CD14-positive monocyte (primary cell): Measurements from ENCODE around the gene PRRC2A. TPM values are rescaled to one million over a fixed set of nuclear protein-coding genes. Genes with fewer than 3 reads are reported as not detected.
A peak's percentile ranks its signal among the peaks of the same experiment; 100 is the strongest.

Source experiments
- DNase-seq, 3 donors: peaks; one replicate each; pipeline ENCODE4 v3.0.0-alpha.2; 2011 to 2022
- H2AFZ ChIP-seq: 2 replicates; pipeline ENCODE4 v1.6.0; 2012; ENCODE audit warnings: mild to moderate bottlenecking, low read depth, low read length, inconsistent platforms; ENCODE audit not compliant: insufficient read depth, poor library complexity, severe bottlenecking
- H3K27ac ChIP-seq, 2 donors: 1 replicate in 1 of 2; 2 replicates in 1 of 2; pipeline ENCODE4 v1.5.1; 2012 to 2013; ENCODE audit warnings: low read length in 2 of 2, control low read depth in 1 of 2, inconsistent platforms in 1 of 2, low read depth in 1 of 2, mild to moderate bottlenecking in 1 of 2
- H3K27me3 ChIP-seq, 2 donors: one replicate each; pipeline versions ENCODE4 v1.6.0 to v1.6.1; 2011 to 2013; ENCODE audit warnings: low read length in 2 of 2; ENCODE audit not compliant: control insufficient read depth in 2 of 2, insufficient read depth in 2 of 2
- H3K36me3 ChIP-seq, 2 donors: replicated peaks in 1 of 2; 1 replicate in 1 of 2; 2 replicates in 1 of 2; pipeline versions ENCODE4 v1.5.1 to v1.6.1; 2012 to 2013; ENCODE audit warnings: low read length in 2 of 2, control low read depth in 1 of 2, inconsistent platforms in 1 of 2, mild to moderate bottlenecking in 1 of 2; ENCODE audit not compliant: insufficient read depth in 2 of 2, control insufficient read depth in 1 of 2
- H3K4me1 ChIP-seq, 2 donors: 1 replicate in 1 of 2; 2 replicates in 1 of 2; pipeline versions ENCODE4 v1.5.1 to v1.6.1; 2012 to 2013; ENCODE audit warnings: low read length in 2 of 2, control low read depth in 1 of 2, inconsistent platforms in 1 of 2, mild to moderate bottlenecking in 1 of 2, moderate library complexity in 1 of 2; ENCODE audit not compliant: insufficient read depth in 2 of 2, control insufficient read depth in 1 of 2
- H3K4me2 ChIP-seq: replicated peaks from 2 replicates; pipeline ENCODE3; 2012; ENCODE audit warnings: low read length, moderate library complexity, mild to moderate bottlenecking; ENCODE audit not compliant: poor library complexity, severe bottlenecking; ENCODE audit errors: extremely low read depth
- H3K4me3 ChIP-seq, 3 experiments: fragments of 200-600 bp in 1 of 3; sonication (generic) in 1 of 3; replicated peaks in 1 of 3; 1 replicate in 2 of 3; 2 replicates in 1 of 3; pipeline ENCODE4 v1.5.1; 2011 to 2013; ENCODE audit warnings: low read length in 3 of 3, mild to moderate bottlenecking in 3 of 3, control low read depth in 2 of 3, low read depth in 2 of 3, inconsistent platforms in 1 of 3, moderate library complexity in 1 of 3
- H3K79me2 ChIP-seq: 2 replicates; pipeline ENCODE4 v1.6.0; 2012; ENCODE audit warnings: mild to moderate bottlenecking, control low read depth, inconsistent platforms, low read length, moderate library complexity; ENCODE audit not compliant: insufficient read depth
- H3K9ac ChIP-seq: 2 replicates; pipeline ENCODE4 v1.6.0; 2017; ENCODE audit warnings: low read length, mild to moderate bottlenecking; ENCODE audit not compliant: insufficient read depth, poor library complexity, severe bottlenecking
- H3K9me3 ChIP-seq, 2 donors: replicated peaks in 1 of 2; 1 replicate in 1 of 2; 2 replicates in 1 of 2; pipeline versions ENCODE4 v1.5.1 to v1.6.1; 2012 to 2013; ENCODE audit warnings: low read length in 2 of 2, control low read depth in 1 of 2; ENCODE audit not compliant: control insufficient read depth in 1 of 2, insufficient read depth in 1 of 2
- H4K20me1 ChIP-seq: 2 replicates; pipeline ENCODE4 v1.6.0; 2012; ENCODE audit warnings: mild to moderate bottlenecking, low read length, control low read depth, moderate library complexity; ENCODE audit not compliant: insufficient read depth
- H3K27ac Mint-ChIP-seq, 7 donors: one replicate each; pipeline ENCODE4 v1.8.0; 2020; ENCODE audit warnings: mild to moderate bottlenecking in 7 of 7, mixed read lengths in 7 of 7, moderate library complexity in 6 of 7, inconsistent platforms in 2 of 7
- H3K27me3 Mint-ChIP-seq, 3 donors: one replicate each; pipeline ENCODE4 v1.8.0; 2021 to 2022; ENCODE audit warnings: low read depth in 3 of 3, mild to moderate bottlenecking in 3 of 3, mixed read lengths in 3 of 3, moderate library complexity in 3 of 3, inconsistent platforms in 1 of 3
- H3K36me3 Mint-ChIP-seq, 2 donors: one replicate each; pipeline ENCODE4 v1.8.0; 2020; ENCODE audit warnings: mixed read lengths in 2 of 2, inconsistent platforms in 1 of 2, mild to moderate bottlenecking in 1 of 2
- H3K4me1 Mint-ChIP-seq: one replicate; pipeline ENCODE4 v1.8.0; 2020; ENCODE audit warnings: mild to moderate bottlenecking, mixed read lengths
- H3K4me3 Mint-ChIP-seq, 2 donors: one replicate each; pipeline ENCODE4 v1.8.0; 2020; ENCODE audit warnings: mild to moderate bottlenecking in 2 of 2, mixed read lengths in 2 of 2, moderate library complexity in 1 of 2
- H3K9me3 Mint-ChIP-seq, 7 donors: one replicate each; pipeline ENCODE4 v1.8.0; 2020 to 2022; ENCODE audit warnings: mixed read lengths in 7 of 7, mild to moderate bottlenecking in 6 of 7, moderate library complexity in 6 of 7, inconsistent platforms in 2 of 7
- WGBS: methylation state at CpG from one replicate; pipeline ENCODE4 v1.1.5; 2013; ENCODE audit warnings: missing lambda C conversion rate; ENCODE audit not compliant: insufficient coverage; 5-methylcytosine and 5-hydroxymethylcytosine counted together
- intact Hi-C, 2 donors: fragments of 100-400 bp; cut with micrococcal nuclease; formaldehyde crosslinking; loops; one replicate each; pipeline versions ENCODE4 v1.15.0 to v1.15.1; 2023
- polyA plus RNA-seq, 3 donors: library from polyadenylated mRNA; depleted of rRNA in 1 of 3; unstranded in 2 of 3; stranded (reverse) in 1 of 3; fragments of 300-500 nt in 2 of 3; fragments of >200 nt in 1 of 3; fragmentation: Illumina TruSeq in 2 of 3; gene quantifications; 1 replicate in 2 of 3; 2 replicates in 1 of 3; pipeline ENCODE4 v1.2.3, GENCODE V29; 2012 to 2021
- TF ChIP-seq, protein P1 (sequence below): fragments of 200-600 bp; IDR thresholded peaks from one replicate; pipeline ENCODE4 v1.8.0; 2022; ENCODE audit warnings: antibody characterized with exemption, mild to moderate bottlenecking

The PRRC2A gene
- polyA plus RNA-seq, 3 donors: 1.2 to 76.7 (median 2.3) TPM

DNA sequence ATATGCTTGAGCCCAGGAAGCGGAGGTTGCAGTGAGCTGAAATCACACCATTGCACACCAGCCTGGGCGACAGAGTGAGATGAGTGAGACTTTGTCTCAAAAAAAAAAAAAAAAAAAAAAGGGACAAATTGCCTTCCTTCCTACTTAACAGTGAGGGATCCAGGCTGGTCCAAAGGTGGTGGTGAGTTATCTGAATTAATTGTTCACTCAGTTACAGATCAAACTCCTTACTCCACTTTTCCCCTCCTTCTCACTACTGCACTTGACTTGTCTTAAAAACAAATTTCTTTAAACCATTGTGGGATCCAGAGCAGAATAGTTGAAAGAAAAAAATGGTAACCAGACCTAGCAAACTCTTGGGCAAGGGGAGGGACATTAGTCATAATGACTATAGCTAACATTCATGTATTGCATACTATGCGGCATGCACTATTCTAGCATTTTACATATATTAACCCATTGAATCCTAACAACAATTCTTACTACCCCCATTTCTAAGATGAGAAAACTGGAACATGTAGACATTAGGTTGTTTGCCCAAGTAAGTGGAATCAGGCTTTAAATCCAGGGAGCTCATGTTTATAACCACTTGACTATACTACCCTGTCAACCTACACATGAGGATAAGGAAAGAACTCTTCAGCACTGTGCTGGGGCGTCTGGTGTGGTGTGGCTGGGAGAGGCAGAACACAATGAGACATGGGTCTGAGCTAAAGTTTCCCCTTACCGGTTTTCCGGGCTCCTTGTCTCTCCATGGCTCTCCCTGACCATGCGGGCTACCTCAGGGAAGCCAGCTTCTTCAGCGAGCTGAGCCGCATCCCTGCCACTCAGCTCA is 42.8 kb downstream of the PRRC2A start:
- Histone ChIP-seq H4K20me1 (peaks cover 15% of the 10 kb centered on the region), H3K9me3 (no peaks in the 10 kb centered on the region), H2AFZ (no peak overlapping the region), H3K9ac (no peak overlapping the region), H3K4me3 (peak overlapping the region in 1 of 3 experiments; percentile 94), H3K79me2 (peaks cover 81% of the 10 kb centered on the region), H3K27ac (peak overlapping the region; percentile 93 to 95), H3K27me3 (no peaks in the 10 kb centered on the region), H3K36me3 (peaks cover 20 to 42% of the 10 kb centered on the region in 2 donors), H3K4me2 (peak overlapping the region; percentile 97), H3K4me1 (peaks cover 67 to 82% of the 10 kb centered on the region in 2 donors)
- peak overlapping the region in 1 of 2 donors; percentile 98 for H3K4me3 Mint-ChIP-seq
- WGBS: 90% methylated on average over 6 of the region's 9 CpGs
- H3K36me3 Mint-ChIP-seq: peaks cover 36 to 57% of the 10 kb centered on the region in 2 donors
- H3K27me3 Mint-ChIP-seq: peaks cover 0 to 1% (median 0%) of the 10 kb centered on the region in 3 donors
- peak overlapping the region; percentile 96 to 98 (median 98) for H3K27ac Mint-ChIP-seq
- TF ChIP-seq, protein P1, sequence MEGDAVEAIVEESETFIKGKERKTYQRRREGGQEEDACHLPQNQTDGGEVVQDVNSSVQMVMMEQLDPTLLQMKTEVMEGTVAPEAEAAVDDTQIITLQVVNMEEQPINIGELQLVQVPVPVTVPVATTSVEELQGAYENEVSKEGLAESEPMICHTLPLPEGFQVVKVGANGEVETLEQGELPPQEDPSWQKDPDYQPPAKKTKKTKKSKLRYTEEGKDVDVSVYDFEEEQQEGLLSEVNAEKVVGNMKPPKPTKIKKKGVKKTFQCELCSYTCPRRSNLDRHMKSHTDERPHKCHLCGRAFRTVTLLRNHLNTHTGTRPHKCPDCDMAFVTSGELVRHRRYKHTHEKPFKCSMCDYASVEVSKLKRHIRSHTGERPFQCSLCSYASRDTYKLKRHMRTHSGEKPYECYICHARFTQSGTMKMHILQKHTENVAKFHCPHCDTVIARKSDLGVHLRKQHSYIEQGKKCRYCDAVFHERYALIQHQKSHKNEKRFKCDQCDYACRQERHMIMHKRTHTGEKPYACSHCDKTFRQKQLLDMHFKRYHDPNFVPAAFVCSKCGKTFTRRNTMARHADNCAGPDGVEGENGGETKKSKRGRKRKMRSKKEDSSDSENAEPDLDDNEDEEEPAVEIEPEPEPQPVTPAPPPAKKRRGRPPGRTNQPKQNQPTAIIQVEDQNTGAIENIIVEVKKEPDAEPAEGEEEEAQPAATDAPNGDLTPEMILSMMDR: no peak
- H3K9me3 Mint-ChIP-seq: no peaks in the 10 kb centered on the region
- peak in 2 of 3 donors; percentile 54 for DNase-seq
- intact Hi-C loops: loop anchor here in 1 of 2 donors (5.0 kb wide), 1 partner anchor 116 kb away; the partner anchor contains the start of genes ATP6V1G2 and NFKBIL1
- H3K4me1 Mint-ChIP-seq: peaks cover 72% of the 10 kb centered on the region

DNA sequence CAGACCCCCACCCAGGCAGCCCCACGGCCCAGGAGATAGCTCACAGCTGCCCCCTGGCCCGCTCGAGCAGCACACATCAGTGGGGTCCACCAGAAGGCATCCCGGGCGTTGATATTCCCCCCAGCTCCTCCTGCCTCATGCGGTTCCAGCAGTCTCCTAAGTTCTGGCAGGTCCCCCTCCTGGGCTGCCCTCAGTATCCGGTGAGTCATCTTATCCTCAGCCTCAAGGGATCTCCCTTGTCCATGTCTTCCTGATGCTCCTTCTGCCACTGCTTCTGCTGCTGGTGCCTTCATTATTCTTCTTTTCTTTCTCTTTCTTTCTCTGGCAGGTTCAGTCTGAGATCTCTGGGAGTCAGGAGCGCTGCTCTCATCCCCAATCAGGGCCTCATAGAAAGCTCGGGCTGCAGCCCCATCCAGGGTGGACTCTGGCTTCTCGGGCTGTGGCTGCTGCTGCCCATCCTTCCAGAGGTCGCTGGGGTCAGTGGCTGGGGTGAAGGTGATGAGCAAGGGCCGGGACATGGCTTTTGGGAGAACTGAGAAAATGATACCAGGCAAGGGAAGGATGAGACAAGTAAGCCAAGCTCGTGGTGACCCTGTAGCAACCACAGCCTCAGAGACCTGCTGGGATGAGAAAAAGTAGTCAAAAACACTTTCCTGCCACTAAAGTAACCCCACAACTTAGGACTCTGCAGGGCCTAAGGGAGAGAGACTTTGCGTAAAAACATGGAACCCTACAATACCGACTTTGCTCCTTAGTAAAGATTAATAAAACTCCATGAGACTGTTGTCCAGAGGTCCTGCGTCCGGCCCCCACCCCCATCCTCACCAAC is 43.7 kb downstream of the PRRC2A start:
- H3K4me1 ChIP-seq: peaks cover 59 to 73% of the 10 kb centered on the region in 2 donors
- H3K27ac ChIP-seq: peak overlapping the region; percentile 93 to 95
- Mint-ChIP-seq H3K27me3 (peaks cover 0 to 1% (median 0%) of the 10 kb centered on the region in 3 donors), H3K4me3 (peak overlapping the region; percentile 93 to 98), H3K4me1 (peaks cover 63% of the 10 kb centered on the region), H3K36me3 (peaks cover 43 to 60% of the 10 kb centered on the region in 2 donors), H3K27ac (peak overlapping the region; percentile 96 to 98 (median 98)), H3K9me3 (no peaks in the 10 kb centered on the region)
- 42% methylated on average over 13 of the region's 17 CpGs for WGBS
- H3K9ac ChIP-seq: peak overlapping the region; percentile 88
- H3K36me3 ChIP-seq: peaks cover 28 to 47% of the 10 kb centered on the region in 2 donors
- H3K9me3 ChIP-seq: no peaks in the 10 kb centered on the region
- peak overlapping the region; percentile 97 for H3K4me2 ChIP-seq
- H3K79me2 ChIP-seq: peaks cover 81% of the 10 kb centered on the region
- H3K4me3 ChIP-seq: peak overlapping the region; percentile 87 to 94 (median 90)
- H4K20me1 ChIP-seq: peaks cover 7% of the 10 kb centered on the region
- peak in 2 of 3 donors; percentile 14 to 67 for DNase-seq
- no peaks in the 10 kb centered on the region for H3K27me3 ChIP-seq
- TF ChIP-seq, protein P1: no peak
- H2AFZ ChIP-seq: peak overlapping the region; percentile 81
- intact Hi-C loops: loop anchor here in 1 of 2 donors (5.0 kb wide), 1 partner anchor 117 kb away; the partner anchor contains the start of genes ATP6V1G2 and NFKBIL1
